Measurements from ENCODE around the gene SH2D3A. TPM values are rescaled to one million over a fixed set of nuclear protein-coding genes. Genes with fewer than 3 reads are reported as not detected.

SH2D3A gene
- total RNA-seq, 2 donors from 2014 or later: 46.7 to 52.1 TPM

- DNase-seq (no peak), ATAC-seq (peak; percentile 9)
- intact Hi-C loops (cut with DNase I, micrococcal nuclease): no loop called here
These were observed 36.1 kb downstream of the SH2D3A start for GRCh38 chr19:6730941-6731670.

GRCh38 chr19:6730153-6730804 is 37.0 kb downstream of the SH2D3A start:
- peak; percentile 92 for ATAC-seq
- intact Hi-C loops (cut with DNase I, micrococcal nuclease): no loop called here
- DNase-seq: peak; percentile 93 to 96

GRCh38 chr19:6729573-6730152 is 37.6 kb downstream of the SH2D3A start:
- no peak for ATAC-seq
- intact Hi-C loops (cut with DNase I, micrococcal nuclease): no loop called here

GRCh38 chr19:6728346-6728745 is 38.9 kb downstream of the SH2D3A start:
- DNase-seq: no peak
- no peak for ATAC-seq
- intact Hi-C loops (cut with DNase I, micrococcal nuclease): no loop called here

More at GRCh38 chr19:6729573-6730152, 37.6 kb downstream of the SH2D3A start:
- DNase-seq: no peak

- intact Hi-C loops (cut with DNase I, micrococcal nuclease): no loop called here
- no peak for DNase-seq
- ATAC-seq: no peak
These were observed 41.6 kb downstream of the SH2D3A start for GRCh38 chr19:6725513-6726231.

- ATAC-seq (no peak), DNase-seq (peak in 1 of 2 donors; percentile 14)
- intact Hi-C loops (cut with DNase I, micrococcal nuclease): no loop called here
These were observed 42.4 kb downstream of the SH2D3A start for GRCh38 chr19:6724631-6725492.

- intact Hi-C loops (cut with DNase I, micrococcal nuclease): no loop called here
- DNase-seq: peak in 1 of 2 donors; percentile 14
- no peak for ATAC-seq
These were observed 43.5 kb downstream of the SH2D3A start for GRCh38 chr19:6723738-6724137.

- intact Hi-C loops (cut with DNase I, micrococcal nuclease): no loop called here
- DNase-seq (peak in 1 of 2 donors; percentile 40), ATAC-seq (no peak)
These were observed 44.1 kb downstream of the SH2D3A start for GRCh38 chr19:6723108-6723618.

GRCh38 chr19:6721773-6722172 is 45.5 kb downstream of the SH2D3A start:
- intact Hi-C loops (cut with DNase I, micrococcal nuclease): no loop called here
- DNase-seq: no peak
- ATAC-seq: peak; percentile 45

- intact Hi-C loops (cut with DNase I, micrococcal nuclease): no loop called here
- DNase-seq (no peak), ATAC-seq (no peak)
These were observed 46.1 kb downstream of the SH2D3A start for GRCh38 chr19:6721138-6721474.

GRCh38 chr19:6720369-6721137 is 46.7 kb downstream of the SH2D3A start, which contains the start of gene C3:
Gene C3, minus strand, starts transcription at chr19:6720650. Its CDS starts 61 bp downstream, at chr19:6720589.
- intact Hi-C loops (cut with DNase I, micrococcal nuclease): no loop called here
- peak in 1 of 2 donors; percentile 54 for DNase-seq

GRCh38 chr19:6719992-6720368 is 47.3 kb downstream of the SH2D3A start:
- no peak for ATAC-seq
- intact Hi-C loops (cut with DNase I, micrococcal nuclease): no loop called here
- DNase-seq: no peak

More at GRCh38 chr19:6720369-6721137, 46.7 kb downstream of the SH2D3A start, which contains the start of gene C3:
- peak; percentile 26 for ATAC-seq

GRCh38 chr19:6719540-6719861 is 47.7 kb downstream of the SH2D3A start:
- intact Hi-C loops (cut with DNase I, micrococcal nuclease): no loop called here
- DNase-seq: no peak
- ATAC-seq: no peak

GRCh38 chr19:6718741-6719539 is 48.3 kb downstream of the SH2D3A start:
- intact Hi-C loops (cut with DNase I, micrococcal nuclease): no loop called here
- ATAC-seq: peak; percentile 38
- DNase-seq: no peak

- ATAC-seq (no peak), DNase-seq (no peak)
- intact Hi-C loops (cut with DNase I, micrococcal nuclease): no loop called here
These were observed 49.0 kb downstream of the SH2D3A start for GRCh38 chr19:6718111-6718740.

GRCh38 chr19:6717441-6717971 is 49.7 kb downstream of the SH2D3A start:
- intact Hi-C loops (cut with DNase I, micrococcal nuclease): no loop called here
- ATAC-seq (no peak), DNase-seq (no peak)
